GM12878 (cell line): ENCODE measurements around the gene TIMM17B. TPM values are rescaled to one million over a fixed set of nuclear protein-coding genes. Genes with fewer than 3 reads are reported as not detected.

Source experiments
- ATAC-seq: fragments of 200-7000 bp; cut with Tn5 transposase; 3 replicates; pipeline ENCODE4 v1.9.1; 2020; ENCODE audit warnings: mild to moderate bottlenecking, moderate library complexity
- BruUV-seq: library from RNA; stranded (reverse); fragments of 400-500 nt; replicated peaks from 2 replicates; lab custom pipeline; 2021; lab: Mats Ljungman, UMichigan
- CTCF ChIA-PET: fragments of 300-600 bp; sonication (Branson Sonifier 250); formaldehyde crosslinking; extraction: SDS; loops from one replicate; lab custom pipeline; 2021; ENCODE audit warnings: inconsistent platforms; lab: Yijun Ruan, JAX
- POLR2A ChIA-PET: fragments of 350-600 bp; formaldehyde crosslinking; extraction: SDS; loops from one replicate; lab custom pipeline; 2021; ENCODE audit warnings: inconsistent platforms; lab: Charles Lee
- RAD21 ChIA-PET: fragments of 300-600 bp; sonication (Branson Sonifier 250); formaldehyde crosslinking; loops from one replicate; lab custom pipeline; 2023; ENCODE audit warnings: antibody characterized with exemption; ENCODE audit not compliant: unreplicated experiment; lab: Charles Lee
- SMC1A ChIA-PET: fragments of 300-600 bp; sonication (Branson Sonifier 250); formaldehyde crosslinking; loops from one replicate; lab custom pipeline; 2023; ENCODE audit not compliant: unreplicated experiment, uncharacterized antibody; lab: Charles Lee
- DNase-seq: peaks from one replicate; pipeline ENCODE4 v3.0.0-alpha.2; 2011; ENCODE audit warnings: low read depth, low spot score
- FAIRE-seq: peaks from 3 replicates; lab custom pipeline; 2011; peaks lifted over from hg19 to GRCh38; lab: Jason Lieb, UNC
- H2AFZ ChIP-seq: 2 replicates; pipeline ENCODE4 v1.6.0; 2011; ENCODE audit warnings: low read depth, low read length, control low read depth; ENCODE audit not compliant: control insufficient read depth
- H3K27ac ChIP-seq: 2 replicates; pipeline ENCODE4 v1.5.1; 2011; ENCODE audit warnings: control low read depth; ENCODE audit not compliant: control insufficient read depth, insufficient read depth
- H3K27me3 ChIP-seq, 2 experiments: replicated peaks in 1 of 2; 2 replicates each; pipeline versions ENCODE4 v1.6.0 to v1.6.1; 2011; ENCODE audit warnings: low read length in 1 of 2; ENCODE audit not compliant: control insufficient read depth in 2 of 2, insufficient read depth in 2 of 2
- H3K36me3 ChIP-seq, 2 experiments: 2 replicates each; pipeline ENCODE4 v1.5.1; 2011; ENCODE audit warnings: low read length in 1 of 2; ENCODE audit not compliant: control insufficient read depth in 2 of 2, insufficient read depth in 2 of 2
- H3K4me1 ChIP-seq: 2 replicates; pipeline ENCODE4 v1.6.1; 2011; ENCODE audit warnings: mild to moderate bottlenecking, low read length, moderate library complexity, mixed read lengths; ENCODE audit not compliant: control insufficient read depth, insufficient read depth
- H3K4me2 ChIP-seq: 2 replicates; pipeline ENCODE4 v1.6.0; 2011; ENCODE audit warnings: control low read depth; ENCODE audit not compliant: control insufficient read depth, insufficient read depth
- H3K4me3 ChIP-seq: fragments of 200-600 bp; sonication (generic); 2 replicates; pipeline ENCODE4 v1.5.1; 2016
- H3K79me2 ChIP-seq: 2 replicates; pipeline ENCODE4 v1.6.0; 2011; ENCODE audit warnings: low read length; ENCODE audit not compliant: control insufficient read depth, insufficient read depth
- H3K9ac ChIP-seq: 2 replicates; pipeline ENCODE4 v1.8.0; 2011; ENCODE audit warnings: low read length, control low read depth, mixed read lengths; ENCODE audit not compliant: control insufficient read depth, insufficient read depth
- H3K9me3 ChIP-seq: replicated peaks from 3 replicates; pipeline ENCODE4 v1.5.1; 2011; ENCODE audit warnings: mild to moderate bottlenecking, low read length; ENCODE audit not compliant: control insufficient read depth, insufficient read depth
- H4K20me1 ChIP-seq: 2 replicates; pipeline ENCODE4 v1.6.0; 2011; ENCODE audit not compliant: control insufficient read depth, insufficient read depth
- BCL3 ChIP-seq: IDR thresholded peaks from 2 replicates; pipeline ENCODE4 v1.6.1; 2011; ENCODE audit warnings: borderline replicate concordance, low read depth, mild to moderate bottlenecking, moderate library complexity, low read length; ENCODE audit not compliant: insufficient read depth, poor library complexity, severe bottlenecking
- CBFB ChIP-seq: IDR thresholded peaks from 2 replicates; pipeline ENCODE4 v1.6.1; 2016; ENCODE audit warnings: antibody characterized with exemption, low read depth
- CEBPB ChIP-seq, 2 experiments: fragments of 150-350 bp in 1 of 2; IDR thresholded peaks; 2 replicates each; pipeline ENCODE4 v1.6.1; 2012 to 2014; ENCODE audit warnings: low read depth in 2 of 2, low read length in 2 of 2, borderline replicate concordance in 1 of 2, inconsistent platforms in 1 of 2
- EZH2 ChIP-seq: IDR thresholded peaks from 2 replicates; pipeline ENCODE4 v1.6.1; 2012; ENCODE audit warnings: low read depth, mild to moderate bottlenecking, control low read depth, inconsistent platforms, low read length, borderline replicate concordance; ENCODE audit not compliant: control insufficient read depth
- IKZF1 ChIP-seq: fragments of 450-650 bp; conservative IDR thresholded peaks from 2 replicates; pipeline ENCODE4 v1.6.1; 2017; ENCODE audit warnings: antibody characterized with exemption, mild to moderate bottlenecking
- IKZF2 ChIP-seq, 2 experiments: fragments of 450-650 bp; IDR thresholded peaks; 2 replicates each; pipeline ENCODE4 v1.6.1; 2017; ENCODE audit warnings: mild to moderate bottlenecking in 2 of 2, moderate library complexity in 2 of 2
- PML ChIP-seq: IDR thresholded peaks from 2 replicates; pipeline ENCODE4 v1.6.1; 2012; ENCODE audit warnings: low read length, inconsistent platforms
- WGBS: methylation state at CpG from one replicate; pipeline ENCODE4 v1.1.6; 2016; ENCODE audit warnings: low lambda C conversion rate; ENCODE audit not compliant: insufficient replicate concordance, insufficient coverage; ENCODE audit errors: missing lambda C conversion rate; 5-methylcytosine and 5-hydroxymethylcytosine counted together
- in situ Hi-C: fragments of 300-500 bp; cut with MboI; formaldehyde crosslinking; loops from 9 replicates; pipeline ENCODE4 v1.14.3; 2018; ENCODE audit warnings: mixed read lengths
- intact Hi-C: fragments of 100-400 bp; cut with micrococcal nuclease; formaldehyde crosslinking; loops from one replicate; pipeline ENCODE4 v1.14.2; 2022; ENCODE audit not compliant: unreplicated experiment
- polyA plus RNA-seq, 11 experiments: library from polyadenylated mRNA; depleted of rRNA in 4 of 11; unstranded in 6 of 11; stranded (reverse) in 5 of 11; fragments of >200 nt; fragmentation: Nextera tagmentation in 4 of 11; fragmentation: Illumina TruSeq in 1 of 11; extraction: Ambion mirVana in 4 of 11; extraction: Trizol in 1 of 11; gene quantifications; 1 replicate in 1 of 11; 2 replicates in 10 of 11; pipeline versions ENCODE4 v1.2.1 to v1.2.3, GENCODE V29; 2011 to 2016; ENCODE audit warnings: inconsistent platforms in 2 of 11, missing spikeins in 2 of 11, low read depth in 1 of 11
- total RNA-seq, 4 experiments: library from RNA; depleted of rRNA in 3 of 4; stranded (reverse); fragments of >200 nt in 3 of 4; fragmentation: Illumina TruSeq in 1 of 4; extraction: Trizol in 1 of 4; gene quantifications; 2 replicates each; pipeline versions ENCODE4 v1.2.1 to v1.2.3, GENCODE V29; 2013 to 2021

Gene TIMM17B
- total and polyA plus RNA-seq, 10 of the 15 experiments (the other 5 are each of a cell fraction or from before 2014, with no cell fraction given): 4.5 to 88.7 (median 47.5) TPM

GRCh38 chrX:48919360-48919841 lies 21.8 kb upstream of the TIMM17B start:
- Histone ChIP-seq H3K4me1 (peaks cover 9% of the 10 kb centered on the region), H3K9ac (peak overlapping the region; percentile 58), H3K9me3 (no peaks in the 10 kb centered on the region; the same call in 2 of the 3 replicates), H3K79me2 (peaks cover 38% of the 10 kb centered on the region), H4K20me1 (peaks cover 3% of the 10 kb centered on the region), H3K4me2 (peak overlapping the region; percentile 56; the same call in 1 of the 2 replicates), H2AFZ (no peak overlapping the region), H3K4me3 (peak overlapping the region; percentile 43; the same call in 1 of the 2 replicates), H3K27me3 (no peaks in the 10 kb centered on the region), H3K27ac (peak overlapping the region; percentile 51), H3K36me3 (no peaks in the 10 kb centered on the region; a peak in 1 of 4 replicates)
- ATAC-seq (peak; percentile 48), DNase-seq (no peak), FAIRE-seq (peak; percentile 7)
- 36% methylated on average over 15 of the region's 15 CpGs for WGBS
- ChIA-PET CTCF (interaction anchor here (1.0 to 1.6 kb wide), 3 partner anchors 18 to 26 kb away, joined by 3 to 8 read pairs (median 6); no protein-coding TSS in a partner anchor), SMC1A (interaction anchor here (2.3 kb wide), 1 partner anchor 18 kb away, joined by 12 read pairs; no protein-coding TSS in a partner anchor), RAD21 (interaction anchor here (0.6 to 1.0 kb wide), 4 partner anchors 13 to 20 kb away, joined by 3 to 5 read pairs (median 4); no protein-coding TSS in a partner anchor), POLR2A (interaction anchor here (0.6 to 2.9 kb wide), 3 partner anchors 20 to 236 kb away, joined by 3 to 21 read pairs (median 3); no protein-coding TSS in a partner anchor)
- in situ Hi-C loops (no loop called here), intact Hi-C loops (loop anchor here (1.0 to 5.0 kb wide), 3 partner anchors 18 to 123 kb away; partner anchors contain the start of genes OTUD5 and TFE3)
- TF ChIP-seq CBFB: 0 out of 2 replicates have a peak, but pooled peaks have one; percentile 7
- no peak for TF ChIP-seq CEBPB (IDR thresholded peaks at IDR 0.05; ENCODE audit: borderline replicate concordance in 1 of 2, low read depth in 2 of 2, low read length in 2 of 2)
- no peak for TF ChIP-seq EZH2
- TF ChIP-seq PML: peak; percentile 57; the same call in 1 of the 2 replicates
- peak; percentile 1 for TF ChIP-seq BCL3
- TF ChIP-seq IKZF2 (IDR thresholded peaks at IDR 0.05): 0 out of 4 replicates have a peak, but pooled peaks have one; percentile 8 to 36
- TF ChIP-seq IKZF1: peak; percentile 13
- TSS peak; percentile 97 for BruUV-seq
